Endothelial cell of umbilical vein (primary cell): ENCODE data around the gene KLHDC9. TPM values are rescaled to one million over a fixed set of nuclear protein-coding genes. Genes with fewer than 3 reads are reported as not detected.

Experiments used
- BruUV-seq: library from RNA; stranded (reverse); fragments of 400-500 nt; replicated peaks from 2 replicates; lab custom pipeline; 2021; lab: Mats Ljungman, UMichigan
- CTCF ChIA-PET: fragments of 300-600, 350-600 bp; sonication (Branson Sonifier 250); formaldehyde crosslinking; loops from one replicate; lab custom pipeline; 2021; ENCODE audit warnings: antibody characterized with exemption, inconsistent platforms; lab: Charles Lee
- POLR2A ChIA-PET: fragments of 300-600, 350-600 bp; sonication (Branson Sonifier 250); formaldehyde crosslinking; loops from one replicate; lab custom pipeline; 2021; ENCODE audit warnings: antibody characterized with exemption, inconsistent platforms; lab: Charles Lee
- DNase-seq: peaks from one replicate; pipeline ENCODE4 v3.0.0-alpha.2; 2011; ENCODE audit warnings: low read depth, low spot score
- FAIRE-seq: peaks from 2 replicates; lab custom pipeline; 2011; peaks lifted over from hg19 to GRCh38; lab: Jason Lieb, UNC
- H2AFZ ChIP-seq: 2 replicates; pipeline ENCODE4 v1.6.0; 2012; ENCODE audit warnings: low read depth, low read length, control low read depth, inconsistent platforms
- H3K27ac ChIP-seq: 2 replicates; pipeline ENCODE4 v1.5.1; 2011; ENCODE audit warnings: low read depth, mild to moderate bottlenecking, control low read depth, low read length, moderate library complexity; ENCODE audit not compliant: insufficient read depth
- H3K27me3 ChIP-seq, 2 experiments: 2 replicates each; pipeline versions ENCODE4 v1.6.0 to v1.6.1; 2011; ENCODE audit warnings: low read length in 2 of 2, mixed read lengths in 1 of 2; ENCODE audit not compliant: control insufficient read depth in 2 of 2, insufficient read depth in 2 of 2
- H3K36me3 ChIP-seq, 2 experiments: 2 replicates in 1 of 2; 3 replicates in 1 of 2; pipeline ENCODE4 v1.5.1; 2011; ENCODE audit warnings: low read length in 2 of 2, mild to moderate bottlenecking in 1 of 2, moderate library complexity in 1 of 2; ENCODE audit not compliant: control insufficient read depth in 2 of 2, insufficient read depth in 2 of 2; ENCODE audit errors: extremely low read depth in 1 of 2
- H3K4me1 ChIP-seq: 3 replicates; pipeline ENCODE4 v1.5.1; 2011; ENCODE audit warnings: mild to moderate bottlenecking, low read length; ENCODE audit not compliant: control insufficient read depth, insufficient read depth; ENCODE audit errors: extremely low read depth
- H3K4me2 ChIP-seq: 2 replicates; pipeline ENCODE4 v1.6.1; 2011; ENCODE audit warnings: low read length, control low read depth, mixed read lengths; ENCODE audit not compliant: insufficient read depth
- H3K4me3 ChIP-seq, 3 experiments: fragments of 200-600 bp in 1 of 3; sonication (generic), shearing (Covaris generic) in 1 of 3; replicated peaks in 1 of 3; 2 replicates each; pipeline ENCODE4 v1.5.1; 2011 to 2016; ENCODE audit warnings: control low read depth in 3 of 3, low read length in 3 of 3, mild to moderate bottlenecking in 2 of 3, inconsistent platforms in 1 of 3, low read depth in 1 of 3, moderate library complexity in 1 of 3; ENCODE audit not compliant: insufficient read depth in 1 of 3
- H3K79me2 ChIP-seq: 2 replicates; pipeline ENCODE4 v1.6.0; 2012; ENCODE audit warnings: low read length, inconsistent platforms; ENCODE audit not compliant: control insufficient read depth, insufficient read depth
- H3K9ac ChIP-seq: replicated peaks from 2 replicates; pipeline ENCODE3; 2011; ENCODE audit warnings: low read length, control low read depth; ENCODE audit not compliant: insufficient read depth; ENCODE audit errors: extremely low read depth
- H3K9me1 ChIP-seq: replicated peaks from 3 replicates; pipeline ENCODE4 v1.6.0; 2011; ENCODE audit warnings: mild to moderate bottlenecking, low read length; ENCODE audit not compliant: control insufficient read depth, insufficient read depth; ENCODE audit errors: extremely low read depth
- H3K9me3 ChIP-seq: replicated peaks from 2 replicates; pipeline ENCODE4 v1.5.1; 2012; ENCODE audit warnings: low read length, inconsistent platforms; ENCODE audit not compliant: control insufficient read depth, insufficient read depth
- H4K20me1 ChIP-seq: replicated peaks from 2 replicates; pipeline ENCODE3; 2011; ENCODE audit warnings: mild to moderate bottlenecking, low read length; ENCODE audit not compliant: control insufficient read depth, insufficient read depth; ENCODE audit errors: extremely low read depth
- EZH2 ChIP-seq: IDR thresholded peaks from 2 replicates; pipeline ENCODE4 v1.6.1; 2012; ENCODE audit warnings: borderline replicate concordance, low read depth, mild to moderate bottlenecking, moderate library complexity, low read length, inconsistent platforms; ENCODE audit not compliant: severe bottlenecking
- FOS ChIP-seq: IDR thresholded peaks from 2 replicates; pipeline ENCODE4 v1.6.1; 2011; ENCODE audit warnings: mild to moderate bottlenecking, low read length, moderate library complexity, borderline replicate concordance; ENCODE audit not compliant: insufficient read depth
- JUN ChIP-seq: IDR thresholded peaks from 2 replicates; pipeline ENCODE4 v1.6.1; 2011; ENCODE audit warnings: borderline replicate concordance, low read depth; ENCODE audit not compliant: insufficient read length, insufficient read depth
- POLR2A ChIP-seq: IDR thresholded peaks from 2 replicates; pipeline ENCODE4 v1.6.1; 2012; ENCODE audit warnings: low read depth, mild to moderate bottlenecking, control low read depth, low read length
- POLR2AphosphoS5 ChIP-seq: IDR thresholded peaks from 2 replicates; pipeline ENCODE4 v1.6.1; 2012; ENCODE audit warnings: low read depth, mild to moderate bottlenecking, control low read depth, low read length, moderate library complexity; ENCODE audit not compliant: insufficient read depth
- dilution Hi-C: fragments of 300-500 bp; cut with MboI; formaldehyde crosslinking; loops from one replicate; pipeline ENCODE4 v1.15.0; 2019; ENCODE audit warnings: low sequenced_read_pairs; ENCODE audit not compliant: extremely low pct_ligation_motif_present
- intact Hi-C: fragments of 100-400 bp; cut with micrococcal nuclease; formaldehyde crosslinking; loops from one replicate; pipeline ENCODE4 v1.10.0; 2022
- polyA plus RNA-seq, 4 experiments: library from polyadenylated mRNA; depleted of rRNA in 3 of 4; stranded (reverse) in 3 of 4; unstranded in 1 of 4; fragments of >200 nt; gene quantifications; 2 replicates each; pipeline versions ENCODE4 v1.2.1 to v1.2.3, GENCODE V29; 2011 to 2012; ENCODE audit warnings: missing spikeins in 1 of 4
- total RNA-seq: library from RNA; stranded (reverse); gene quantifications from 2 replicates; pipeline ENCODE4 v1.2.3, GENCODE V29; 2021
- TF ChIP-seq, protein P1 (sequence below), 2 donors: IDR thresholded peaks; 1 replicate in 1 of 2; 2 replicates in 1 of 2; pipeline ENCODE4 v1.5.1; 2011; ENCODE audit warnings: low read length in 2 of 2, mild to moderate bottlenecking in 2 of 2, moderate library complexity in 2 of 2, control low read depth in 1 of 2, inconsistent platforms in 1 of 2, low read depth in 1 of 2; ENCODE audit not compliant: insufficient read depth in 1 of 2; ENCODE audit errors: extremely low read depth in 1 of 2
- TF ChIP-seq, protein P2 (sequence below): IDR thresholded peaks from 2 replicates; pipeline ENCODE4 v1.6.1; 2011; ENCODE audit not compliant: insufficient read depth, insufficient read length

KLHDC9 gene
- total and polyA plus RNA-seq, 2 donors (not counting 3 experiments of a cell fraction or from before 2014, with no cell fraction given), result 1.1 to 2.6 TPM

GRCh38 chr1:161140755-161141400, 42.7 kb downstream of the KLHDC9 start:
- H2AFZ ChIP-seq, result no peak overlapping the region
- H3K36me3 ChIP-seq, result no peaks in the 10 kb centered on the region
- intact Hi-C loops, result loop anchor here (1.0 to 2.0 kb wide), 2 partner anchors 148 to 414 kb away; no protein-coding TSS in a partner anchor
- no peaks in the 10 kb centered on the region for H4K20me1 ChIP-seq
- no peaks in the 10 kb centered on the region for H3K79me2 ChIP-seq
- H3K9me1 ChIP-seq, result no peaks in the 10 kb centered on the region
- H3K9me3 ChIP-seq, result no peaks in the 10 kb centered on the region
- no peak for FAIRE-seq
- ChIA-PET POLR2A (no interaction called here), CTCF (interaction anchor here (0.6 to 5.4 kb wide), 16 partner anchors 8 to 415 kb away, joined by 3 to 51 read pairs (median 4); partner anchors contain the start of genes ITLN2, KLHDC9, TSTD1 and UFC1)
- dilution Hi-C loops, result no loop called here
- no peak overlapping the region for H3K4me3 ChIP-seq
- H3K27me3 ChIP-seq, result no peaks in the 10 kb centered on the region
- no peak for DNase-seq
- BruUV-seq, result no TSS peak
- no peaks in the 10 kb centered on the region for H3K4me1 ChIP-seq
- H3K9ac ChIP-seq, result no peak overlapping the region
- H3K4me2 ChIP-seq, result no peak overlapping the region
- H3K27ac ChIP-seq, result no peak overlapping the region
- TF ChIP-seq EZH2 (no peak), POLR2A (no peak), JUN (no peak), POLR2AphosphoS5 (no peak), FOS (no peak)
- TF ChIP-seq, protein P1, sequence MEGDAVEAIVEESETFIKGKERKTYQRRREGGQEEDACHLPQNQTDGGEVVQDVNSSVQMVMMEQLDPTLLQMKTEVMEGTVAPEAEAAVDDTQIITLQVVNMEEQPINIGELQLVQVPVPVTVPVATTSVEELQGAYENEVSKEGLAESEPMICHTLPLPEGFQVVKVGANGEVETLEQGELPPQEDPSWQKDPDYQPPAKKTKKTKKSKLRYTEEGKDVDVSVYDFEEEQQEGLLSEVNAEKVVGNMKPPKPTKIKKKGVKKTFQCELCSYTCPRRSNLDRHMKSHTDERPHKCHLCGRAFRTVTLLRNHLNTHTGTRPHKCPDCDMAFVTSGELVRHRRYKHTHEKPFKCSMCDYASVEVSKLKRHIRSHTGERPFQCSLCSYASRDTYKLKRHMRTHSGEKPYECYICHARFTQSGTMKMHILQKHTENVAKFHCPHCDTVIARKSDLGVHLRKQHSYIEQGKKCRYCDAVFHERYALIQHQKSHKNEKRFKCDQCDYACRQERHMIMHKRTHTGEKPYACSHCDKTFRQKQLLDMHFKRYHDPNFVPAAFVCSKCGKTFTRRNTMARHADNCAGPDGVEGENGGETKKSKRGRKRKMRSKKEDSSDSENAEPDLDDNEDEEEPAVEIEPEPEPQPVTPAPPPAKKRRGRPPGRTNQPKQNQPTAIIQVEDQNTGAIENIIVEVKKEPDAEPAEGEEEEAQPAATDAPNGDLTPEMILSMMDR (IDR thresholded peaks at IDR 0.05; ENCODE audit: extremely low read depth in 1 of 2, insufficient read depth in 1 of 2, low read depth in 1 of 2, low read length in 2 of 2), result no peak
- TF ChIP-seq, protein P2, sequence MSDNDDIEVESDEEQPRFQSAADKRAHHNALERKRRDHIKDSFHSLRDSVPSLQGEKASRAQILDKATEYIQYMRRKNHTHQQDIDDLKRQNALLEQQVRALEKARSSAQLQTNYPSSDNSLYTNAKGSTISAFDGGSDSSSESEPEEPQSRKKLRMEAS, result no peak
